ENCODE results near the gene CHIT1.
"Not testable (repeated sequence)": the region's sequence is repeated elsewhere in the genome, so short reads cannot be mapped to it uniquely, and the experiment has no call there.

Gene CHIT1

GRCh38 chr1:203229471-203230135 is at the start of gene CHIT1:
Gene CHIT1, minus strand, starts transcription at chr1:203229673. Its CDS starts 37 bp downstream, at chr1:203229636.
- peak; percentile 69 to 94 for DNase-seq

GRCh38 chr1:203278885-203279406 is 49.5 kb upstream of the CHIT1 start:
- no peak for DNase-seq

- DNase-seq, result peak; percentile 43 to 48
Measured at GRCh38 chr1:203278082-203278884, 48.8 kb upstream of the CHIT1 start.

- no peak for DNase-seq
Measured at GRCh38 chr1:203276916-203277545, 47.6 kb upstream of the CHIT1 start.

- DNase-seq, result no peak
Measured at GRCh38 chr1:203276408-203276807, 46.9 kb upstream of the CHIT1 start.

- no peak for DNase-seq
Measured at GRCh38 chr1:203275656-203276272, 46.3 kb upstream of the CHIT1 start.

- peak; percentile 34 to 56 for DNase-seq
Measured at GRCh38 chr1:203274603-203275381, 45.3 kb upstream of the CHIT1 start.

GRCh38 chr1:203273869-203274602 is 44.6 kb upstream of the CHIT1 start:
- DNase-seq, result peak; percentile 64 to 67

- peak; percentile 69 to 93 for DNase-seq
Measured at GRCh38 chr1:203273206-203273868, 43.9 kb upstream of the CHIT1 start.

- no peak for DNase-seq
Measured at GRCh38 chr1:203272633-203273205, 43.2 kb upstream of the CHIT1 start.

GRCh38 chr1:203271962-203272632 is 42.6 kb upstream of the CHIT1 start:
- DNase-seq, result no peak

- peak; percentile 77 to 81 for DNase-seq
Measured at GRCh38 chr1:203271018-203271743, 41.7 kb upstream of the CHIT1 start.

- DNase-seq, result no peak
Measured at GRCh38 chr1:203270448-203270847, 41.0 kb upstream of the CHIT1 start.

- no peak for DNase-seq
Measured at GRCh38 chr1:203269654-203270020, 40.2 kb upstream of the CHIT1 start.

- peak; percentile 48 to 78 for DNase-seq
Measured at GRCh38 chr1:203268901-203269653, 39.6 kb upstream of the CHIT1 start.

- no peak for DNase-seq
Measured at GRCh38 chr1:203267912-203268311, 38.4 kb upstream of the CHIT1 start.

- DNase-seq, result peak; percentile 78 to 99
Measured at GRCh38 chr1:203267347-203267846, 37.9 kb upstream of the CHIT1 start.

GRCh38 chr1:203266140-203266539 is 36.7 kb upstream of the CHIT1 start:
- not testable (repeated sequence) for DNase-seq

Data from inflammatory macrophage treated with lipopolysaccharide for 1 hour (primary cell).